Suppressor macrophage treated with lipopolysaccharide for 1 hour (primary cell): ENCODE data around the gene CLIC4.

ENCODE experiments used
- DNase-seq, 3 donors: peaks; one replicate each; pipeline ENCODE4 v3.0.0-alpha.2; 2020 to 2022

The CLIC4 gene

GRCh38 chr1:24861821-24862727, 116.8 kb downstream of the CLIC4 start:
- DNase-seq: peak in 1 of 3 donors; percentile 3

GRCh38 chr1:24862775-24863483, 117.7 kb downstream of the CLIC4 start:
- DNase-seq: no peak

GRCh38 chr1:24864370-24864777, 119.1 kb downstream of the CLIC4 start:
- DNase-seq: peak; percentile 48 to 51 (median 50)

GRCh38 chr1:24865168-24865567, 119.9 kb downstream of the CLIC4 start:
- no peak for DNase-seq

- no peak for DNase-seq
Observed at GRCh38 chr1:24865587-24865986, 120.3 kb downstream of the CLIC4 start.

- no peak for DNase-seq
Observed at GRCh38 chr1:24866211-24867083, 121.2 kb downstream of the CLIC4 start.

GRCh38 chr1:24867084-24867870, 122.0 kb downstream of the CLIC4 start:
- no peak for DNase-seq

GRCh38 chr1:24868016-24868875, 123.0 kb downstream of the CLIC4 start:
- DNase-seq: no peak

- peak; percentile 64 to 67 (median 64) for DNase-seq
Observed at GRCh38 chr1:24870551-24871195, 125.4 kb downstream of the CLIC4 start.

- DNase-seq: no peak
Observed at GRCh38 chr1:24871306-24871901, 126.2 kb downstream of the CLIC4 start.

- DNase-seq: peak; percentile 66 to 74 (median 70)
Observed at GRCh38 chr1:24872061-24872850, 127.0 kb downstream of the CLIC4 start.

- no peak for DNase-seq
Observed at GRCh38 chr1:24873148-24873547, 127.9 kb downstream of the CLIC4 start.

GRCh38 chr1:24874056-24874455, 128.8 kb downstream of the CLIC4 start:
- DNase-seq: no peak

GRCh38 chr1:24874611-24875234, 129.5 kb downstream of the CLIC4 start:
- no peak for DNase-seq

GRCh38 chr1:24875257-24875656, 130.0 kb downstream of the CLIC4 start:
- DNase-seq: no peak

- no peak for DNase-seq
Observed at GRCh38 chr1:24875991-24876506, 130.8 kb downstream of the CLIC4 start.

GRCh38 chr1:24878045-24878444, 132.8 kb downstream of the CLIC4 start:
- peak in 1 of 3 donors; percentile 49 for DNase-seq
